ENCODE measurements around the gene TLR8. TPM values are rescaled to one million over a fixed set of nuclear protein-coding genes. Genes with fewer than 3 reads are reported as not detected.

Gene TLR8
- not detected for total RNA-seq

DNA sequence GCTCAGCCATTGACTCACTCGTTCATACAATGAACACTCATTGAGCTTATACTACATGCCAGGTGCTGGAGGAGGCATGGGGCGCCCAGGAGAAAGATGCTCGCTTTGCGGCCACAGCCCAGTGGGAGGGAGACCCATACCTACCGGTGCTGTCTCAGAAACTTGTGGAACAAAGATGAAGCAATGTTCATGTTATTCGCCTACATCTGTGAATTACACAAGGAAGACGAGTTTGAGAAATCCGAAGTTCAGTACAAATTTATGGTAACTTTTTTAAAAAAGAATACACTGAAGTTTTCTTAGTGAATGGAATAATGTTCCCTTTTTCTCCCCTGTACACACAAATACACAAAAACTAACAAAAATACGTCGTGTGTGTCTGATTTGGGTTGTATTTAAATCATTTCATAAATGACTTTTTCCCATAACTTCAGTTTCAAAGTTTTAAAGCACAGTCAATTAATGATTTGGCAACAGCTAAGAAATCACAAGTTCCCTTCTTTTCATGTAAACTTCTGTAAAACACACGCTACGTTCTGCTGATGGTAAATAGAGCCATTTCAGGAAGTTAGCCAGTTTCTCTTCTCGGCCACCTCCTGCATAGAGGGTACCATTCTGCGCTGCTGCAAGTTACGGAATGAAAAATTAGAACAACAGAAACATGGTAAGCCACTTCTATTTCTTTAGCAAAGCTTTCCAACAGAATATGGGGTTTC, at the start of gene TLR8:
Gene TLR8, plus strand, starts transcription at position 575 of the 716 bp plus-strand sequence. Its CDS starts 87 bp downstream, at position 662.
- no peaks in the 10 kb centered on the region for H3K36me3 Mint-ChIP-seq
- H3K27ac Mint-ChIP-seq = no peak within 1 kb of the TSS
- peaks cover 10% of the 10 kb centered on the region for H3K4me1 Mint-ChIP-seq
- no peaks in the 10 kb centered on the region for H3K9me3 Mint-ChIP-seq (ENCODE audit: low read depth)
- CTCF ChIA-PET = no interaction called here
- no peak within 1 kb of the TSS for H3K4me3 Mint-ChIP-seq
- ATAC-seq = no peak
- no peaks in the 10 kb centered on the region for H3K27me3 Mint-ChIP-seq
- DNase-seq = no peak

DNA sequence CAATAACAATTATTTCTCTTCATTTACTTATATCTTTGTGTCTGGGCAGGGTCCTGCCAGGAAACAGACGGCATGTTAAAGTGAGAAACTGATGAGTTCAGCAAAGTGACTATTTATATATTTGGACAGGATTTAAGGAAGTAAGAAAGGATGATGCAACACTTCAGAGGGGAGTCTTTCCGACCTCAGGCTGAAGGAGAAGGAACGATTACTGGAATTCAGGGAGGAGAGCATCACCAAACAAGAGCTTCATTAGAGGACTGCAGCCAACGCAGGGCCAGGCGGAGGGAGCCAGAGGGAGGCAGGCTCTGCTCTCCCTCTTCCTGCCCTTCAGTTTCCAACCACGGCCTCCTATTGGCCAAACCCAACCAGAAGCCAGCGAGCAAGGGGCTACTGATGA, 41.1 kb upstream of the TLR8 start:
- no peaks in the 10 kb centered on the region for H3K27me3 Mint-ChIP-seq
- CTCF ChIA-PET = no interaction called here
- peaks cover 2% of the 10 kb centered on the region for H3K4me1 Mint-ChIP-seq
- H3K27ac Mint-ChIP-seq = no peak overlapping the region
- DNase-seq (no peak), ATAC-seq (no peak)
- H3K9me3 Mint-ChIP-seq (ENCODE audit: low read depth) = no peaks in the 10 kb centered on the region
- H3K36me3 Mint-ChIP-seq = no peaks in the 10 kb centered on the region
- H3K4me3 Mint-ChIP-seq = no peak overlapping the region

DNA sequence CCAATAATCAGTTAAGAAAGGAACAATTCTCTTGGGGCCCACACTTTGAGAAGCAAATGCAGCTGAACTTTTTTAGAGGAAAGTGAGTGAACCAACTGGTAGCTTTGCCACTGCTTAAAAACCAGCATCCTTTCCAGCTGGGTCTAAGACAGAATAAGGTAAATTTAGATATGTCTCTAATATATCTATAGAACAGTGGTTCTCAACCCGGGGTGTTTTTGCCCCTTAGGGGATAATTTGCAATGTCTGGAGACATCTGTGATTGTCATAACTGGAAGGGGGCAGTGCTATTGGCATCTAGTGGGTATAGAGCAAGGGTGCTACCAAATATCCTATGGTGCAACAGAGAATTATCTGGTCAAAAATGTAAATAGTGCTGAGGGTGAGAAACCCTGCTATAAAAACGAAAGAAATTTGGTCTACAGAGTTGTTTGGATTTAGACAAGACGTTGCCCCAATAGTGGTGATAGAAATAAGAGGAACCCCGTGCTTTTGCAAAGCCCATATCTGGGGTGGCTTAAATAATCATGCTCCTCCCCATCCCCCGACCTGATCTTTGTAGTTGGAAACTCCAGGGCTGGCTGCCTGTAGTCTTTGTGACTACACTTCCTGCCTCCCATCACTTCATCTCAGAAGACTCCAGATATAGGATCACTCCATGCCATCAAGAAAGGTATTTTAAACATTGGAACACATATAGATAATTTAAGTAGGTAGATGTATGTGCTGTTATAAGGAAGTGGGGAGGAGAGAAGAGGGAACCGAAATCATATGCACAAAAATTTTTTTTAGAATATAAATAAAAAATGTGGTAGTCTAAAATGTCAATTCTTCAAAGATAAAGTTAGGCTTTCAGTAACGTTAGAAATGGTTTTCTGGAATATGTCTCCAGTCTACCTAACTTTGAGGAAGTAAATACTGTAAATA, 39.7 kb upstream of the TLR8 start, which contains the start of gene TLR7:
Gene TLR7, plus strand, starts transcription at position 622 of the 927 bp plus-strand sequence. CDS start 507 bp downstream, outside the sequence.
- no peak within 1 kb of the TSS for H3K4me3 Mint-ChIP-seq
- H3K27me3 Mint-ChIP-seq = no peaks in the 10 kb centered on the region
- no peak within 1 kb of the TSS for H3K27ac Mint-ChIP-seq
- DNase-seq (no peak), ATAC-seq (no peak)
- H3K36me3 Mint-ChIP-seq = no peaks in the 10 kb centered on the region
- CTCF ChIA-PET = no interaction called here
- H3K9me3 Mint-ChIP-seq (ENCODE audit: low read depth) = no peaks in the 10 kb centered on the region
- H3K4me1 Mint-ChIP-seq = peaks cover 2% of the 10 kb centered on the region

GRCh38 chrX:12867685-12868084, 38.7 kb upstream of the TLR8 start:
- Mint-ChIP-seq H3K36me3 (no peaks in the 10 kb centered on the region), H3K4me3 (no peak overlapping the region), H3K4me1 (peaks cover 2% of the 10 kb centered on the region), H3K27me3 (no peaks in the 10 kb centered on the region), H3K27ac (no peak overlapping the region), H3K9me3 (ENCODE audit: low read depth) (no peaks in the 10 kb centered on the region)
- DNase-seq = no peak
- CTCF ChIA-PET = no interaction called here
- ATAC-seq = no peak

GRCh38 chrX:12868747-12869146, 37.7 kb upstream of the TLR8 start:
- DNase-seq (no peak), ATAC-seq (no peak)
- H3K36me3 Mint-ChIP-seq = no peaks in the 10 kb centered on the region
- H3K4me1 Mint-ChIP-seq = peaks cover 2% of the 10 kb centered on the region
- H3K27ac Mint-ChIP-seq = no peak overlapping the region
- H3K9me3 Mint-ChIP-seq (ENCODE audit: low read depth) = no peaks in the 10 kb centered on the region
- no peak overlapping the region for H3K4me3 Mint-ChIP-seq
- CTCF ChIA-PET = no interaction called here
- no peaks in the 10 kb centered on the region for H3K27me3 Mint-ChIP-seq

DNA sequence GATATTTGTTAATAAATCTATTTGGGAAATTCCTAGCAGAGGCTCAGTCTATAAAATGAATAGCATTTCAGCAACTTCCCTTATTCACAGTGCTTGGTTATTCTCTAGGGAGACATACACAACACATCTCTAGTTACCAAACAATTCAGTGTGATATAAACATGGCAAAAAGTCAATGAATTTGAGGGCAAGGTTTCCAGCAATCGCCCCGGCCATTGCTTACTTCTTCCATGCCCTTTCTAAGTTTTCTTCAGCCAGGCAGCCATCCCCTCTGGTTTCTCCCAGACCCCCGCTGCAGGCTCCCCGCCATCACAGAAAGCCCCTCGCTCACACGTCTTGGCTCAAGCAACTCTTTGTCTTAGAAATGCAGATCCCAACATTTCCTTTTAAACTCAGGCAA, 35.2 kb upstream of the TLR8 start:
- Mint-ChIP-seq H3K9me3 (ENCODE audit: low read depth) (no peaks in the 10 kb centered on the region), H3K27me3 (no peaks in the 10 kb centered on the region)

GRCh38 chrX:12872741-12873140, 33.7 kb upstream of the TLR8 start:
- ATAC-seq (no peak), DNase-seq (no peak)
- Mint-ChIP-seq H3K27me3 (no peaks in the 10 kb centered on the region), H3K36me3 (no peaks in the 10 kb centered on the region), H3K9me3 (ENCODE audit: low read depth) (no peaks in the 10 kb centered on the region), H3K27ac (no peak overlapping the region), H3K4me3 (no peak overlapping the region), H3K4me1 (no peaks in the 10 kb centered on the region)
- CTCF ChIA-PET = no interaction called here

More for the DNA sequence above, 35.2 kb upstream of the TLR8 start:
- Mint-ChIP-seq H3K4me1 (peaks cover 2% of the 10 kb centered on the region), H3K4me3 (no peak overlapping the region), H3K27ac (no peak overlapping the region), H3K36me3 (no peaks in the 10 kb centered on the region)
- no peak for DNase-seq
- CTCF ChIA-PET = no interaction called here
- ATAC-seq = no peak

DNA sequence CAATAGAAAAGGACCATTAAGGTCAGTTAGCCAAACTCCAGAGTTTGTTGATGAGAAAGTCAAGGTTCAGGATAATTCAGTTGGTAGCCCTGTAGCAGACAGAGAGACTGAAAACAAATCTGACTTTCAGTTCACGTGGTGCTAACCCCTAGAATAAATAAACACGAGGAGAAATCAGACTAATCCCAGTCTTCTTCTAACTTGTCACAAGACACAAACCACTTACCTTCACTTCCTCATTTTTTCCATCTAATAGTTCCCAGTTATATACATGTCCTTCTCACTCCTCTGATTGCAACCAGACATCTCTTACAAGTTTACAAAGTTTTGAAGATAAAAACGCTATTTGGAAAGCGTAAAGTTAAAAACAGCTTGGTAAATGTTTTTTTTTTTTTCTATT, 31.8 kb upstream of the TLR8 start:
- no peak overlapping the region for H3K4me3 Mint-ChIP-seq
- no peak for DNase-seq
- no peak overlapping the region for H3K27ac Mint-ChIP-seq
- H3K9me3 Mint-ChIP-seq (ENCODE audit: low read depth) = no peaks in the 10 kb centered on the region
- H3K36me3 Mint-ChIP-seq = no peaks in the 10 kb centered on the region
- no peak for ATAC-seq
- CTCF ChIA-PET = interaction anchor here (0.6 kb wide), 1 partner anchor 17 kb away, joined by 3 read pairs; no protein-coding TSS in a partner anchor
- no peaks in the 10 kb centered on the region for H3K27me3 Mint-ChIP-seq
- H3K4me1 Mint-ChIP-seq = no peaks in the 10 kb centered on the region

DNA sequence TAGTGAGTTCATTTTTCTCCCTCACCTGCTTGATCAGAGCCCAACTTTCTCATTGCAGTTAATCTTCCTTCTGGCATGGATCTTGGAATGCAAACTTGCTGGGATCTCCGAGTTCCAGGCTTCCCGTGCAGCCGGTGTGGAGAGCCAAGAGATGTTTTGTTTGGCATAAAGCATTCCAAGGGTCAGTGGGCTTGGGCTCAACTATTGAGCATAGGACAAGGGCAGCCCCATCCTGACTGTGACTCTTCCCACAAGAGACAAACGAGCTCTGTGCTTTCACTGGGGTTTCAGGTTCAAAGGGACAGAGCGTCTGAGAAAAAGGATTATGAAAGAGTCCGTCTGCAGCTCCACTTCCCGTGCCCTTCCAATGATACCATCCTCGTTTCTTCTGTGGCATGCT, 29.0 kb upstream of the TLR8 start:
- Mint-ChIP-seq H3K27ac (no peak overlapping the region), H3K9me3 (ENCODE audit: low read depth) (no peaks in the 10 kb centered on the region), H3K4me1 (no peaks in the 10 kb centered on the region), H3K36me3 (no peaks in the 10 kb centered on the region), H3K4me3 (no peak overlapping the region), H3K27me3 (no peaks in the 10 kb centered on the region)
- ATAC-seq (no peak), DNase-seq (no peak)
- CTCF ChIA-PET = no interaction called here

- H3K27me3 Mint-ChIP-seq = peaks cover 7% of the 10 kb centered on the region
- no peaks in the 10 kb centered on the region for H3K9me3 Mint-ChIP-seq (ENCODE audit: low read depth)
- no peaks in the 10 kb centered on the region for H3K4me1 Mint-ChIP-seq
- CTCF ChIA-PET = no interaction called here
- DNase-seq (no peak), ATAC-seq (no peak)
- H3K27ac Mint-ChIP-seq = no peak overlapping the region
- H3K4me3 Mint-ChIP-seq = no peak overlapping the region
- no peaks in the 10 kb centered on the region for H3K36me3 Mint-ChIP-seq
Measured at GRCh38 chrX:12878536-12878935, 27.9 kb upstream of the TLR8 start.

DNA sequence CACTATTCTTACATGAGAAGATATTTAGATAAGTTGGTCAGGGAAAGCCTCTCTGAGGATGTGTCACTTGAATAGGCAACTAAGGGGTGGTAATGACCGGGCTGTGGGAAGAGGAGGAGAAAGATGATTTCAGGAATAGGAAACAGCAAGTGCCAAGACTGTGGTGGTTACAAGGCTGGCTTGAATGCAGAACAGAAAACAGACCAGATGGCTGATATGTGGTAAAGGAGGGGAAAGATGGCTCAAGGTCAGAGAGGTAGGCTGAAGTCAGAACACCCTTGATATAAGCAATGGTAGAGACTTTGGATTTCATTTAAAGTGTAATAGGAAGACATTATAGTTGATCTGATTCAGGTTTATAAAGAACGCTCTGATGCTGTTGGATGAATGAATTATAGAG, 24.5 kb upstream of the TLR8 start:
- Mint-ChIP-seq H3K27me3 (peaks cover 15% of the 10 kb centered on the region), H3K9me3 (ENCODE audit: low read depth) (no peaks in the 10 kb centered on the region), H3K4me1 (no peaks in the 10 kb centered on the region), H3K36me3 (no peaks in the 10 kb centered on the region), H3K27ac (no peak overlapping the region), H3K4me3 (no peak overlapping the region)
- CTCF ChIA-PET = no interaction called here
- ATAC-seq (no peak), DNase-seq (no peak)

DNA sequence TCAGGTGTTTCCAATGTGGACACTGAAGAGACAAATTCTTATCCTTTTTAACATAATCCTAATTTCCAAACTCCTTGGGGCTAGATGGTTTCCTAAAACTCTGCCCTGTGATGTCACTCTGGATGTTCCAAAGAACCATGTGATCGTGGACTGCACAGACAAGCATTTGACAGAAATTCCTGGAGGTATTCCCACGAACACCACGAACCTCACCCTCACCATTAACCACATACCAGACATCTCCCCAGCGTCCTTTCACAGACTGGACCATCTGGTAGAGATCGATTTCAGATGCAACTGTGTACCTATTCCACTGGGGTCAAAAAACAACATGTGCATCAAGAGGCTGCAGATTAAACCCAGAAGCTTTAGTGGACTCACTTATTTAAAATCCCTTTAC, 20.9 kb upstream of the TLR8 start:
- no peak for ATAC-seq
- DNase-seq = no peak
- CTCF ChIA-PET = no interaction called here
- peaks cover 15% of the 10 kb centered on the region for H3K27me3 Mint-ChIP-seq
- H3K4me3 Mint-ChIP-seq = no peak overlapping the region
- H3K4me1 Mint-ChIP-seq = peaks cover 15% of the 10 kb centered on the region
- no peaks in the 10 kb centered on the region for H3K9me3 Mint-ChIP-seq (ENCODE audit: low read depth)
- H3K27ac Mint-ChIP-seq = no peak overlapping the region
- H3K36me3 Mint-ChIP-seq = peaks cover 3% of the 10 kb centered on the region

DNA sequence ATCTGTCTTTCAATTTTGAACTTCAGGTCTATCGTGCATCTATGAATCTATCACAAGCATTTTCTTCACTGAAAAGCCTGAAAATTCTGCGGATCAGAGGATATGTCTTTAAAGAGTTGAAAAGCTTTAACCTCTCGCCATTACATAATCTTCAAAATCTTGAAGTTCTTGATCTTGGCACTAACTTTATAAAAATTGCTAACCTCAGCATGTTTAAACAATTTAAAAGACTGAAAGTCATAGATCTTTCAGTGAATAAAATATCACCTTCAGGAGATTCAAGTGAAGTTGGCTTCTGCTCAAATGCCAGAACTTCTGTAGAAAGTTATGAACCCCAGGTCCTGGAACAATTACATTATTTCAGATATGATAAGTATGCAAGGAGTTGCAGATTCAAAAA, 19.9 kb upstream of the TLR8 start:
- ATAC-seq (no peak), DNase-seq (no peak)
- H3K36me3 Mint-ChIP-seq = peaks cover 3% of the 10 kb centered on the region
- CTCF ChIA-PET = no interaction called here
- no peak overlapping the region for H3K27ac Mint-ChIP-seq
- no peaks in the 10 kb centered on the region for H3K9me3 Mint-ChIP-seq (ENCODE audit: low read depth)
- no peak overlapping the region for H3K4me3 Mint-ChIP-seq
- H3K27me3 Mint-ChIP-seq = peaks cover 15% of the 10 kb centered on the region
- H3K4me1 Mint-ChIP-seq = peaks cover 26% of the 10 kb centered on the region

DNA sequence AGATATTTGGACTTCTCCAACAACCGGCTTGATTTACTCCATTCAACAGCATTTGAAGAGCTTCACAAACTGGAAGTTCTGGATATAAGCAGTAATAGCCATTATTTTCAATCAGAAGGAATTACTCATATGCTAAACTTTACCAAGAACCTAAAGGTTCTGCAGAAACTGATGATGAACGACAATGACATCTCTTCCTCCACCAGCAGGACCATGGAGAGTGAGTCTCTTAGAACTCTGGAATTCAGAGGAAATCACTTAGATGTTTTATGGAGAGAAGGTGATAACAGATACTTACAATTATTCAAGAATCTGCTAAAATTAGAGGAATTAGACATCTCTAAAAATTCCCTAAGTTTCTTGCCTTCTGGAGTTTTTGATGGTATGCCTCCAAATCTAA, 19.3 kb upstream of the TLR8 start:
- Mint-ChIP-seq H3K4me3 (no peak overlapping the region), H3K36me3 (peaks cover 3% of the 10 kb centered on the region), H3K9me3 (ENCODE audit: low read depth) (no peaks in the 10 kb centered on the region), H3K27ac (no peak overlapping the region), H3K27me3 (peaks cover 15% of the 10 kb centered on the region), H3K4me1 (peaks cover 28% of the 10 kb centered on the region)
- CTCF ChIA-PET = no interaction called here
- DNase-seq (no peak), ATAC-seq (no peak)

Measured in activated CD8-positive, alpha-beta memory T cell treated with anti-CD3 and anti-CD28 coated beads, Interleukin-2, amount 10 ng/mL, durations not matched to agents 7 days and 5 days (primary cell).